DMS153 (cell line): ENCODE data around the gene LRRC15.
A peak's percentile ranks its signal among the peaks of the same experiment; 100 is the strongest.

Source experiments
- DNase-seq: peaks from one replicate; lab custom pipeline; 2025; lab: John Stamatoyannopoulos, UW

Gene LRRC15

DNA sequence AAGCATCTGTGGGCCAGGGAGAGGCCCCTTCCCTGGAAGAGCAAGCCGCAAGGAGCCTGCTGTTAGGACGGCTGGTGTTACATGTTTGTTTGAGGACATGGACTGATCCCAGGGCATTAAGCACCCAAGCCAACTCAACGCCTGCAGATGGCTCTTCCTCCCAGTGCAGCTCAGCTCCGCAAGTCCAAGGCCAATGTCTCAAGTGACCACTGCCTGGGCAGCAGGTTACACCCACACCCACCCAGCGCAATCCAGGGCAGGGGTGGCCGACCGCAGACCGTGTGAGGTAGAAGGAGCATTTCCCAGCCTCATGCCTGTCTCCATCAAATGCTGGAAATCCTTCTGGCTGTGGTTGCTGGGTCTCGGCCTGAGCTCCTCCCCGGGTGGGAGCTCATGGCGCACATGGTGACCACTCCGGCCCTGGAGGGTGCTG, 15.0 kb upstream of the LRRC15 start:
- no peak for DNase-seq

DNA sequence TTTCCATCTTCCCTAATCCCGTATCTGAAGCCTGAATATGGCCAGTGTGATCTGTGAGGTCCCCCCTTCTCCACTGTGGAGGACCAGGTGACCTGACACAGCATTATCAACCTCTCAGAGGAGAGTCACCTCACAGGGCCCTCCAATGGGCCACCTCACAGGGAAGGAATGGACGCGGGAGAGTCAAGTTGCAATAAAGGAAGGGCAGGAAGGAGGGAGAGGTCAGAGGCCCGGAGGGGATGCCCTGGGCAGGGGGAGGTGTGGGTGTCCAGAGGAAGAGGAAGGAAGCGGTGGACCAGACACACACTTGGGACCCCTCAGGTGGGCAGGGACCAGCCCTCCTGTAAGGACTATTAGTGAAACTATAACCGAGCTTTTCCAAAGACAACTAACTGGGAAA, 14.6 kb upstream of the LRRC15 start:
- no peak for DNase-seq

DNA sequence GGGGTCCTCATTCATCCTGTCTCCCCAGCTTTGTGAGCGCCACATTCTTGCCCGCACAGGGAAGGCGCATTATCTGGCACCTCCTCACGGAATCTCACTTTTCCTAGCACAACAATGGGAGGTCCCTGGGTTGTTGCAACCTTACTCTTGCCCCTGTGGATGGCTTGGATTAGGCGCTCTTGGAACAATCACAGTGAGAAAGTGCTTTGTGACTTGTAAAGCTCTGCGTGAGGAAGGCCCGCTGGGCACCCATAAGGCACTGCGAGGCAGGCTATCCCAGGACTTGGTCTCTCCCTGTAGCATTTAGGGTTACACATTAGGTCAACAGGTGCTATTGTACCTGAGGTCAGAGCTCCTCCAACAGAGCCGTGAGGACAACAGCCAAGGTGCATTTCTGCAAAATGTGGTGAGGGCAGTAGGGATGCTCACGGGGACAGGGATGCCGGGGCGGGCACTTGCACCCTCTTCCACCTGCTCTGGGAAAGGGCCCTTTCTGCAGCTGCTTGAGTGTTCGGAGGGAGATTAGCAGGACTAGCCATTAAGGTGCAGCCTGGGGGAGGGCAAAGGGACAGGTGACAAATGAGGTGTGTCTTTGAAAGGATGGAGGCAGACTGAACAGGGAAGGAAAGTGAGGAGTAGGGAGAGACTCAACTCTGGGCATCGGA, 13.9 kb upstream of the LRRC15 start:
- no peak for DNase-seq

DNA sequence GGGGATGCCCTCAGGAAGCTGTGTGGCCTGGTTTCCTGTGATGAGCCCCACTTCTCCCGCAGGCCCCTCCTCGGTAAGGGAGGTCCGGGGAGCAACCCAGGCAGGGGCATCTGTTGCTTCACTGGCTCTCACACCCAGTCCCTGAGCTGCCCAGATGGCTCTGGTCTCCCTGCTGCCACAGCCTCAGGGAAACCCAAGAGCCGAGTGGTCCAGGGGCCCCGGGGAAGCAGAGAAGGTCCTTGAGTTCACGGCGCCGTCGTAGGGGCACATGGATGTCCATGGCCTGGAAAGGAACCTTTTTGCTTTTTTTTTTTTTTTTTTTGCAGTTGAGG, 13.3 kb upstream of the LRRC15 start:
- DNase-seq, result no peak

DNA sequence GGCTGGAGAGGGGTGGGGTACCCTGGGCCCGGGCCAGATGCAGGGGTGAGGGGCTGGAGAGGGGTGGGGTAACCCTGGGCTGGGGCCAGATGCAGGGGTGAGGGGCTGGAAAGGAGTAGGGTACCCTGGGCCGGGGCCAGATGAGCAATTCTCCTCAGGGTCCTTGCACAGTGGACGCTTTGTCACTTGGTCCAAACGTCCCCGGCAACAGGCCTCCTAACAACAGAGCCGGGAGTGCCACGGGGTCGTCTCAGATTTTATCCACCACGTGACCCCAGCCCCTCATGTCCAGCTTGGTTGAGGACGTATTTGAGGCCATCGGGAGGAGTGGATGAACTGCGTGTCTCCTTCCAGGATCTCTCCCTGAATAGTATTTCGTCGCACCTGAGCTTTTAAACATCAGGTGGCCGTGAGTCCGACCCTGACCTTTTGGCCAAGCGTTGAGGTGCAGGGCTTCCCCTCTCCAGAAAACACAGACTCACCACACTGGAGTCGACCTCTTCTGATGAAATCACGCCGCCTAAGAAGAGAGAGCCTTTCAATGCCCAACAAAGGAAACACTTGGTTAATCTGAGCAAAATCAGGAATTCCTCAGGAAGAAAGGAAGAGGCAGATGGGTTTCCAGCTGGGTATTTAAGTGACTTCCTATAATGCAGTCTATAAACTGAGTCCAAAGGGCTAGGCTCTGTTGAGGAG, 12.8 kb upstream of the LRRC15 start:
- no peak for DNase-seq

DNA sequence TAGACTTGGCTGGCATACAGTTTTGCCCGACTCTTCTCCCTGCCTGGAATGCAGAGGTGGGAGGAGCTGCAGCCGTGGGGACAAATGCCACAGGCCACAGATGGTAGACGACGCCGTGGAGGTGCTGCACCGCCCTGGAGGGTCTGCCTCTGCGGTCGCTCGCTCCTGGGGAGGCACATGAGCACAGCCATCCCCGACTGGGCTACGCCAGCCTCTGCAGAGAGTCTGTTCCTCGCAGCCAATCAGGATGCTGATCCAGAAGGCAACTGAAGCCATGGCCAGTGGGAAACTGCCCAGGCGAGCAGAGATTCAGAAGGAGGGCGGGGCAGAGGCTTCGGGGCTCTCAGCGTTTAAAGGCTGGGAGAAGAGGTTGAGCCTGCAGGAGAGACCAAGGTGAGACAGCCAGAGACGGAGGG, 11.9 kb upstream of the LRRC15 start:
- no peak for DNase-seq

DNA sequence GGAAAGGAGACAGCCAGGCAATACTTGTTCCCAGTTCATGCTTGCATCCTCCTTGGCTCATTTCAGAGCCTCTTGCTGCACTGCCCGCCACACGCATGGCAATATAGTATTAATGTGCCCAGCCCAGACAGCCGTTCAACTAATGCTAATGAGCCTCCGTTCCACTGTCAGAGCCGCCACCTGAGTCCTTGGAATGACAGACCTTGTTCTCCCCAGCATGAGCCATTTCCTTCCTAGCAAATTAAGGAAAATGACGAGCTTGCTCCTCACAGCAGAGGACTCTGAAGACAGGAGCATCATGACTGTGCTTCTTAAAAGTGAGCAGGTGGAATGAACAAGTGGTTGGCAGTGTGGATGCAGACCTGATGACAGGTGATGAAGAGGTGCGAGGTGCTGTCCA, 10.8 kb upstream of the LRRC15 start:
- DNase-seq, result no peak

DNA sequence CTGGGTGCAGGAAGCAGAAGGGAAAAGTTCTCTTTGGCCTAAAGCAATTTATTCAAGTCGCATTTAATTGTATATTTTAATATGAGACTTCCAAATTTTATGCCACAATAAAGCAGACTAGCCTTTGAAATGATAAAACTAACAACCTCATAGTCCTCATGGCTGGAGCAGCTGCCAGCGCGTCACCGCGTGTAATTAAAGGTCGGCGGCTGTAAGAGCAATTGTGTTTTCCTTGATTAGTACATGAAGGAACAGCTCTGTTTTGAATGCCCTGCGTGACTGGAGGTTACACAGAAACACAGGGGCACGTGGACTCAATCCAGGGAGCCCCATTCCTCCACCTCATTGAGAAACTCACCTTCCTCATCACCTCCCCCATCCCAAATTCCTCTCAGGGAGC, 10.1 kb upstream of the LRRC15 start:
- no peak for DNase-seq

DNA sequence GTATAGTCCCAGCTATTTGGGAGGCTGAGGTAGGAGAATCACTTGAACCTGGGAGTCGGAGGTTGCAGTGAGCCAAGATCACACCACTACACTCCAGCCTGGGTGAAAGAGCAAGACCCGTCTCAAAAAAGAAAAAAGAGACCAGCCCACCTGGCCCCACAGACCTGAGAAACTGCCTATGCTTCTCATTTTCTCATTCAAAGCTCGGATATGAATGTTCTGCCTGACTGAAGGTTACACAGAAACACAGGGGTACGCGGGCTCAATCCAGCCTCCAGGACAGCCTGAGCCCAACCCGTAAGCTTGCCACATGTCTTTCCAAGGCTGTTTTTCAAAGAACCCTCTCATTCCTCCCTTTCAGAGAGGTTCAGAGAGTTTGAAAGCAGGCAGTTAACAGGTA, 9.7 kb upstream of the LRRC15 start:
- no peak for DNase-seq

DNA sequence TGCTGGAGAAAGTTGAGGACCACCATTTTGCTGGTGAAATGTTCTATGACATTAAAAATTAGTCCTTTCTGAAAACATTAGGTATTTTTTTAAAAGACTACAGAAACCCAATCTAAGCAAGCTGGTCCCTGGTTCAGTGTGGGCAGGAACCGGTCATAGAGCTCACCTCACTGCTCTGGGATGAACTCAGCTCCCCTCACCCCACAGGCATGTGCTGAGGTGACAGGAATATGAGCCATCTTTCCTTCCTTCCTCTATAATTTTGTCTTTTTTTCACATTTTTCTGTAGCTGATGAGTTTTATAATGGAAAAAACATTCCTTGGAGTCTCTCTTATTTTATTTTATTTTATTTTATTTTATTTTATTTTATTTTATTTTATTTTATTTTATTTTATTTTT, 8.2 kb upstream of the LRRC15 start:
- no peak for DNase-seq

DNA sequence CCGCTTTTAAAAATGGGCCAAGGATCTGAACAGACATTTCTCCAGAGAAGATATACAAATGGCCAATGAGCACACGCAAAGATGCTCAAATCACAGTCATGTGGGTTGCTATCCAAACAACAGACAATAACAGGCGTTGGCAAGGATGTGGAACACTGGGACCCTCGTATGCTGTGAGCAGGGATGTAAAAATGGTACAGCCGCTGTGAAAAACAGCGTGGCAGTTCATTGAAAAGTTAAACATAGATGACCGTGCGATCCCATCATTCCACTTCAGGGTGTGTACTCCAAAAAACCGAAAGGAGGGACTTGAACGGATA, 6.7 kb upstream of the LRRC15 start:
- no peak for DNase-seq

DNA sequence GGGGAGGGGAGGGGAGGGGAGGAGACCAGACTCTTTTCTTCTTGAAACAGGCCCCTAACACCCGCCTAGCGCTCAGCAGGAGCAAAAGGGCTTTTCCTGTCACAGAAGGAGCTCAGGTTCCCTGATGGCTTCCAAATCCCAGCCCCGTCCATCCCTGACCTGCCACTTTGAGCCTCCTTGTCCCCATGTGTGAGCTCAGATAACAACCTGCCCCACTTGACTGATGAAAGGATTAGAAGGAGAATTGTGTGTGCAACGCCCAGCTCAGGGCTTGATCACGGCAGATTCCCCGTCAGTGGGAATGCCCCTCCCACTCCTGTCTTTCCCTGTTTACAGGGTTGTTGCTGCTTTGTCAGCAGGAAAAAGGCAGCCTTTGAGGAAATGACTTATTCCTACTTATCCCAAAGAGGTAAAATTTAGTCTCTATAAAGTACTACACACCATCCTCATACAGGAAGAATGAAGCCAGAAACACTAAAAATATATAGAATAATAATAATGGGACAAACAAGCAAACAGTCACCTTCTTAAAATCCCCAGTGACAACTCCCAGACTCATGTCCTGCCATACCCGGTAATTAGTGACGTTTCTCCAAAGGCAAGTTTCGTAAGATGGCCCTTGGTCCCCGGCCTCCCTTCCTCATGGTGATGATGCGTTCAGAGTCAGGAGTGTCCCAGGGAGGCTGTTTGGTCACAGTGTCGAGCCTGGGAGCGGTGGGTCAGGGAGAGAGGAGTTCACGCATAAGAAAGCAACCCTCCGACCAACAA, 6.1 kb upstream of the LRRC15 start:
- DNase-seq, result peak; percentile 42

DNA sequence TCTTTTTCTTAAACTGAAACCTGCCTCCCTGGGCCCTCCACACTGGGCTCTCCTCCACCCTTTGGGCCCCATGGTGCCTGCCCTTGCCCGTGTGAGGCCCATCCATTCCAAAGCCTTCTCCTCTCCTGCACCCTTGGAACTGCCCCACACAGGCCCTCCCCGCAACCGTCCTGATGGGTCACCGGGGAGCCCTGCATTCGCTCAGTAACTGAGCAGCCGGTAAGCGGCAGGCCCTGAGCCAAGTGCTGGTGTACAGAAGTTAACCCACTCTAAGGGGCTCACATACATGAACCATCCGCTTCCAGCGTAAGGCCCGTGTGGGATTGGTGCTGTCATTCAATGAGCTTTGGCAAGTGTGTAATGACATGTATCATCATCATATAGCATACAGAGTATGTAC, 5.4 kb upstream of the LRRC15 start:
- no peak for DNase-seq

DNA sequence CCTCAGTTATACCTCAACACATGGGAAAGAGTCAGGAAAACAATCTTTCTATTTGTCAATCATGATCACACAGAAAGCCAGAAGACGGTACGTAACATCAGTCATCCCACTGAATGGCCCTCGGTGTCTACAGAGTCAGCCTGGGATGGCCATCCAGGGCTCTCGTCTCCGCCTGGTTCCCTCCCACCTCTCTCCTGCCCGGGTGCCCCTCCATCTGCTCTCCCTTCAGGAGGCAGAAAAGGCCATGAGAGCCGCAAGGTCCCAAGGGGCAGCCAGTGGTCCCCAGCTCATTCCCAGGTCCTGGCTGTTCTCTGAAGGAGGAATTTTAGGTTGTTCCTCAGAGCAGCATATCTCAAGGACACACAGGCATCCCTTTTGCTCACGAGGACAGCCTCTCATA, 4.4 kb upstream of the LRRC15 start:
- DNase-seq, result no peak

DNA sequence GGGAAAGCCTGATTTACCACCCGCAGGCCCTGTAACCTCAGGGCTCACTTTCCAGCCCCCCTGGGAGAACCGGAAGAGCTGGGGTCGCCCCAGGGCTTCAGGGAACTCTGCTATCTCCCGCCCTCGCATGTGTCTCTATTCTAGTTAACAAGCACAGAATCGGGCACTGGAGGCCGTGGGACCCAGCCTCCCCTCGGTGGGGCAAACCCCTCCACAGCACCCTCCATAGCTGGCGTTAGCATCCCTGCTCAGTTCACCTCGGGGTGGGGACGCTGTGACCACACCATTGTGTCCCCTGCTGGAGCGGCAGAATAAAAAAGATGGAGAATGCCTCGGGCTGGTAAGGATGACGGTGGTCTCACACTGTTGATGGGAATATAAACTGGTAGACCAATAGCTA, 3.5 kb upstream of the LRRC15 start:
- no peak for DNase-seq

DNA sequence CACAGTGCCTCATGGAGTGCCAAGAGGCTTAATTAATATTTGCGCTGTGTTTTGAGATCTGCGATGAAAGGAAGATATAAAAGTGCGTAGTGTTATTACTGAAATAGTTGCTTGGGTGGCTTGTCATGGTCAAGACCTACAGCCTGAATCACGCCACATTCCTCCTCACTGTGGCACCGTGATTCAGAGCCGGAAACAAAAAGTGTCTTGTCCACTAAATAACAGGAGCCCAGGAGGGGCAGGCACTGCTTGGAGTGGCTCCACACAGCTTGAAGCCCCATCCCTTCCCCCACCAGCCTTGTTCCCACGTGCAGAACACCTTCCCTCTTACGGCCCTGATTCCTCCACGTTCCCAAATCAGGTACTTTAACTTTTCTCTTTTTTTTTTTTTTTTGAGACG, 1.2 kb upstream of the LRRC15 start:
- no peak for DNase-seq

DNA sequence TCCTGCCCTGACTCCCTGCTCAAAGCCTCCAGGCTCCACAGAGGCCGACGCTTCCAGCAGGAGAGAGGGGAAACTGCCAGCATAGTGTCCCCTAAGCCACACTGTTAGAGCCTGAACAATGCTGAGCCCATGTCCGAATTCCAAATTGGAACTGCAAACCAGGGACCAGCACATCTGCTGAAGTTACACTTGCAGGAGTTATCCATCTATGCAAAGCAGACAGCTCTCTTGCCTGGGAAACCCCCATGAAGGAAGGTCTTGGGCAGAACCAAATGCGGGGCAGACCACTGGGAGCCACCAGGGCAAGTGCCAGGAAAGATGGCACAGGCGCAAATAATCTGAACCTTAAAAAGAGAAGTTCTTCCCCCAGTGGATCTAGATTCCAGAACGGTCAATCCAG, 625 bp downstream of the LRRC15 start:
- no peak for DNase-seq

DNA sequence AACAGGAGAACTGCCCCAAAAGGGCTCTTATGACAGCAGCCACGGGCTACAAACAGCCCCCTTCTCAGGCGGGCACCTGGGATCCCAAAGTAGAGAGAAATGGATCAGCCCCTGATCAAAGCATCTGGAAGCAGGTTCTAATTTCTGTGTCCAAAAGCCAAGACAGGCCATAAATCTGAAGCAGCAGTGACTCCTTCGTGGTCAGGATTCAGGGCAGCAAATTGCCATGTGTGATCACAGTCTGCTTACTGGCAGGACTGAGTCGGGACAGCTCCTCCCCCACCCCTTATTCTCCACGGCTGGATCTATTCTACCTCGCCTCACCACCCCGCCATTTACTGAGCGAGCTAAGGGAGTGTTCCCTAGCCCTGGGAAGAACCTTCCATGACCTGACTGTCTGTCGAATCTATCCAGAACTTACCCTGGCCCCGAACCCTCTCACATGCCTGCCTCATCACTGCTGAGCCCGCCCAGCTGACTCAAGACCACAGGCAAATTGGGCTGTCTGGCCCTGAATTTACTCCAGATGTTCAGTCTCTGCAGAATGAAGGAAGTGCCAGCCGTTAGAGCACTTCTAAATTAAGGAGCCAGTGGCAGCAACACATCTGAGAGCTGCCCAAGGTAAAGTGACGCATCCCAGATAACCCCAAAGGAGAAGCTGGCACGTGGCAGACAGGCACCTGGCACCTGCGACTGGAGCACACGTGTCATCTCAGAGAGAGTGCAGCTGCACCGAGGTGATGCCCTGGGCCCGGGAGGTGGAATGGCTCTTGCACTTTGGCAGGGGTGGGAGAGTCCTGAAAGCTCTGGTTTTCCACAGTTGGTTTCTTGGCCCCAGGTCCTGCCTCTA, 1.3 kb downstream of the LRRC15 start:
- DNase-seq, result no peak

DNA sequence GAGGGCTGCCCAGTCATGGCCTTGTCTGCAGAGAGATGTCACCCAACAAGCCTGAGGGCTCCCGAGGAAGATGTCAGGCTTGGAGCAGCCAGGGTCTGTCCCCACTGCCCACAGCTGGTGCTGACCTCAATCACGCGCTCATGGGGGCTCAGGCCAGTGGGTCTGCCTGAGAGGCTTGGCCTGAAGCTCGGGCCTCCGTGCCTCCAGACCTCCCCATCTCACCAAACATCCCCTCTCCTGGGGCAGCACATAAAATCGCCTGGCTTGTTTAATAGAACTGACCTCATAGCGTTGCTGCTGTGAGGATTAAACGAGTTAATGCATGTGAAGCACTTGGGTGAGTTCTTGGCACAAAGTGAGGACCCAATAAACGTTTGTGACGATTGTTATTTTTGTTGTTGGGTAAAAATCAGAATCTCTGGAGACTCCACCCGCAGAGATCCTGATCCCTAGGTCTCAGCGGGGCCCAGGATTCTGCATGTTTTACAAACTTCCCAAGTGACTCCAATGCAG, 3.5 kb downstream of the LRRC15 start:
- no peak for DNase-seq

DNA sequence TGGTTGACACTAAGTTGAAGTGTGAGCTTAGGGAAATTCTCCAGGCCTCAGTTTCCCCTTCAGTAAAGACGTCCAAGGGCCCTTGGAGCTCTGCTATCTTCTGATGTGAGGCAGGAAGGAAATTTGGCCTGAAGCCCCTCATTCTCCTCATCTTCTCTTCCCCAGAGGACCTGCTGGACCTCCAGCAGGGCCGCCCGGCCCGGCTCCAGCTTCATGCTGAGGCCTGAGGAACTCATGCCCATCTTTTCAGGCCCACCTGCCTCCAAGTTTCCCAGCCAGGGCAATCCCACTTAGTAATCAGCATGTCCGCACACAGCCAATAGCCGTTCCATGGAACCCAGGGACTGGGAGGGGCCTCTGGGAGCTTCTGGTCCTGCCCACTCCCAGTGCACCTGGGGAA, 4.0 kb downstream of the LRRC15 start:
- DNase-seq, result no peak

DNA sequence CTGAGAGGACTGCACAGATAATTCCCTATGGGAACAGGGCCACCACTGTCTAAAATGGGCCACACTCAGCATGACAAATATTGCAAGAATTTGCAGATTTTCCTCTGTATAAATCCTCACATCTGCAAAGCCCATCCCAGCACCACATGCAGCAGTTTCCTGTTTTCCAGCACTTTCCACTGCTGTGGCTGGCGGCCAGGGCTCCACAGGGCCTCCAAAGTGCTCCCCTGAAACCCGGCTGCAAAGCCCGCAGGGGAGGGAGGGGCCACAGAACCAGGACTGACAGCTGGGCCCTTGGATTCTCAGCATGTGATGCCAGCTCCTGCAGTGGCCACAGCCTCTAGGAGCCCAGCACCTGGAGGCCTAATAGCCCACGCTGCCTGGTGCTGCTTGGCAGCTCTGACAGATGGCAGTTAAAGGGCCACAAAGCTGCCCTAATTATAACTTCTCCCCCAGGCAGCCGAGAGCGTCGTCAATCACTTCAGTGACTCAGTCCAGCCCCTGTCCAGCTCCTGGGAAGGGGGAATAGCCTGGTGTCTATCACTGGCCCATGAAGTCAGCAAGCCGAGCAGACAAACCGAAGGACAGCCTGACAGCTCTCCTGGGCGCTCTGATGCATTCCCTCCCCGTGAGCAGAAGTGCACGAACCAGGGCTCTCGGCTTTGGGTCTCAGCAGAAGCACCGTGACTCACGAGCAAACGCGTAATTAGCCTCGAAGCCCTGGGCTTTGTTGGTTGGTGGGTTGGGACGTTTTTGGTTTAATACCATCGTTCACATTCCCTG, 4.7 kb downstream of the LRRC15 start:
- DNase-seq, result peak; percentile 32

DNA sequence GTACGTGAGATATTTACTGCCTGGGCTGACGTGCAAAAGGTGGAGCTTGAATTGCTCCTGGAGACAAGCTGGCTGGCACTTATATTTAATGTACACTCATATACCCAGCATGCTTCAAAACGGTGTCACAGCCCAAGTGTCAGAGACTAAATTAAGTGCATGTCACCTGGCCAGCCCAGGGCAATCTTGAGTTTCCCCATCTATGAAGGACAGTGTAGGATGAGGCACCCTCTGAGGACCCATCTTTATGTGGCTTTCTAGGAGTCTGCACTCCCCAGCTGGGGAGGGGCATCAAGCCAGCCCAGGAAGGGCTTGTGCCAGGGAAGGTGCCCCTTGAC, 5.3 kb downstream of the LRRC15 start:
- no peak for DNase-seq
